ENCODE measurements around the gene DLL1.

- TF ChIP-seq EHMT2 (IDR thresholded peaks at IDR 0.05; ENCODE audit: low read depth) (no peak), TP53 (CRISPR knock-in tag; IDR thresholded peaks at IDR 0.05) (no peak), NR3C1 (IDR thresholded peaks at IDR 0.05) (no peak), POLR2A (IDR thresholded peaks at IDR 0.05; ENCODE audit: low read length) (no peak), CHD2 (IDR thresholded peaks at IDR 0.05; ENCODE audit: low read length, partially characterized antibody) (no peak), BHLHE40 (IDR thresholded peaks at IDR 0.05; ENCODE audit: low read depth, low read length) (no peak), POLR2AphosphoS2 (conservative IDR thresholded peaks at IDR 0.05; ENCODE audit: low read length) (no peak), SMC3 (IDR thresholded peaks at IDR 0.05) (no peak), JUNB (IDR thresholded peaks at IDR 0.05) (no peak), HDAC2 (IDR thresholded peaks at IDR 0.05) (no peak), JUN (IDR thresholded peaks at IDR 0.05) (no peak)
- TF ChIP-seq, protein P1, sequence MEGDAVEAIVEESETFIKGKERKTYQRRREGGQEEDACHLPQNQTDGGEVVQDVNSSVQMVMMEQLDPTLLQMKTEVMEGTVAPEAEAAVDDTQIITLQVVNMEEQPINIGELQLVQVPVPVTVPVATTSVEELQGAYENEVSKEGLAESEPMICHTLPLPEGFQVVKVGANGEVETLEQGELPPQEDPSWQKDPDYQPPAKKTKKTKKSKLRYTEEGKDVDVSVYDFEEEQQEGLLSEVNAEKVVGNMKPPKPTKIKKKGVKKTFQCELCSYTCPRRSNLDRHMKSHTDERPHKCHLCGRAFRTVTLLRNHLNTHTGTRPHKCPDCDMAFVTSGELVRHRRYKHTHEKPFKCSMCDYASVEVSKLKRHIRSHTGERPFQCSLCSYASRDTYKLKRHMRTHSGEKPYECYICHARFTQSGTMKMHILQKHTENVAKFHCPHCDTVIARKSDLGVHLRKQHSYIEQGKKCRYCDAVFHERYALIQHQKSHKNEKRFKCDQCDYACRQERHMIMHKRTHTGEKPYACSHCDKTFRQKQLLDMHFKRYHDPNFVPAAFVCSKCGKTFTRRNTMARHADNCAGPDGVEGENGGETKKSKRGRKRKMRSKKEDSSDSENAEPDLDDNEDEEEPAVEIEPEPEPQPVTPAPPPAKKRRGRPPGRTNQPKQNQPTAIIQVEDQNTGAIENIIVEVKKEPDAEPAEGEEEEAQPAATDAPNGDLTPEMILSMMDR (IDR thresholded peaks at IDR 0.05) = no peak
- TF ChIP-seq, protein P2, sequence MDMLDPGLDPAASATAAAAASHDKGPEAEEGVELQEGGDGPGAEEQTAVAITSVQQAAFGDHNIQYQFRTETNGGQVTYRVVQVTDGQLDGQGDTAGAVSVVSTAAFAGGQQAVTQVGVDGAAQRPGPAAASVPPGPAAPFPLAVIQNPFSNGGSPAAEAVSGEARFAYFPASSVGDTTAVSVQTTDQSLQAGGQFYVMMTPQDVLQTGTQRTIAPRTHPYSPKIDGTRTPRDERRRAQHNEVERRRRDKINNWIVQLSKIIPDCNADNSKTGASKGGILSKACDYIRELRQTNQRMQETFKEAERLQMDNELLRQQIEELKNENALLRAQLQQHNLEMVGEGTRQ (IDR thresholded peaks at IDR 0.05) = no peak
Measured at GRCh38 chr6:170286934-170287265, 4.0 kb downstream of the DLL1 start.
